ENCODE measurements around the gene METTL21A. TPM values are rescaled to one million over a fixed set of nuclear protein-coding genes. Genes with fewer than 3 reads are reported as not detected.

Gene METTL21A
- total and polyA plus RNA-seq, 7 donors = 7.0 to 30.7 (median 9.5) TPM

DNA sequence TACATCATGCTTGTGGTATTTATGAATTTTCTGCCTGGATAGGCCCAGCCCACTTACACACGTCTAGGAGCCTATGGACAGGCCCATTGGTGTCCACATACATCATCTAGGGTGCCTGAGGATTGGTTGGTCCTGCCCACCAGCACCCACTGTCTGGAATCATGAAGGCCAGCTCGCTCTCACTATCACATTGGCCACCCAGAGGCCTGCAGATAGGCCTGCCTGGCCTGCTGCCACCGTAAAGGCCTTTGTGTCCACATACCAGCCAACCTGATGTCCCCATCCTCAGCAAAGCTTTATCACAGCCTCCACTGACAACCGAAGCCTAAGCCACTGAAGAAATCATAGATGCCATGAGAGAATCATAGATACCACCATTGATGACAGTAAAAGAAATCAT, 40.2 kb downstream of the METTL21A start:
- H3K4me3 ChIP-seq = no peak overlapping the region
- peaks cover 0 to 82% of the 10 kb centered on the region in 2 donors for H3K36me3 ChIP-seq (ENCODE audit: insufficient read depth in 1 of 2, low read depth in 1 of 2)
- WGBS, 3 donors = 94 to 97% (median 96%) methylated on average over 4 of the region's 4 CpGs
- ATAC-seq (no peak), DNase-seq (no peak)
- H3K4me1 ChIP-seq = peaks cover 8% of the 10 kb centered on the region
- TF ChIP-seq, protein P1, sequence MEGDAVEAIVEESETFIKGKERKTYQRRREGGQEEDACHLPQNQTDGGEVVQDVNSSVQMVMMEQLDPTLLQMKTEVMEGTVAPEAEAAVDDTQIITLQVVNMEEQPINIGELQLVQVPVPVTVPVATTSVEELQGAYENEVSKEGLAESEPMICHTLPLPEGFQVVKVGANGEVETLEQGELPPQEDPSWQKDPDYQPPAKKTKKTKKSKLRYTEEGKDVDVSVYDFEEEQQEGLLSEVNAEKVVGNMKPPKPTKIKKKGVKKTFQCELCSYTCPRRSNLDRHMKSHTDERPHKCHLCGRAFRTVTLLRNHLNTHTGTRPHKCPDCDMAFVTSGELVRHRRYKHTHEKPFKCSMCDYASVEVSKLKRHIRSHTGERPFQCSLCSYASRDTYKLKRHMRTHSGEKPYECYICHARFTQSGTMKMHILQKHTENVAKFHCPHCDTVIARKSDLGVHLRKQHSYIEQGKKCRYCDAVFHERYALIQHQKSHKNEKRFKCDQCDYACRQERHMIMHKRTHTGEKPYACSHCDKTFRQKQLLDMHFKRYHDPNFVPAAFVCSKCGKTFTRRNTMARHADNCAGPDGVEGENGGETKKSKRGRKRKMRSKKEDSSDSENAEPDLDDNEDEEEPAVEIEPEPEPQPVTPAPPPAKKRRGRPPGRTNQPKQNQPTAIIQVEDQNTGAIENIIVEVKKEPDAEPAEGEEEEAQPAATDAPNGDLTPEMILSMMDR (IDR thresholded peaks at IDR 0.05) = no peak
- H3K27ac ChIP-seq = no peak overlapping the region
- intact Hi-C loops (cut with DNase I) = no loop called here
- H3K27me3 ChIP-seq (ENCODE audit: insufficient read depth in 3 of 3, low read length in 2 of 3) = no peaks in the 10 kb centered on the region
- H3K9me3 ChIP-seq = no peaks in the 10 kb centered on the region

DNA sequence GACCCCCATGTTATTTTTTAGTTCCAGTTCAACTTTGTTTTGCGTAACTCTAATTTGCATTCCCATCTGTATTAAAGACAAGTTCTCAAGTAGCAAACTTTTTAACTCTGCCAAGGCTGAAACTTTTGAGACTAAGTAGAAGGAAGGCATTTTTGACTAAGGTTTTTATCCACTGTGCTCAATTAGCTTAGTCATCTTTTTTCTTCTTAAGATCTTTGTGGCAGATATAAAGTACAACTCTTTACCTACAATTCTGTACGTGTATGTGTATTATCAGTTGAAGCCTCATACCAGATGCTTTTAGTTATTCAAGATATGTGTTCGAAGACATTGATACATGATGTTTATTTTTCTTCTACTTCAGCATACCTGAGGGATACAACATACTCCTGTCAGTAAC, 53.8 kb downstream of the METTL21A start:
- DNase-seq (no peak), ATAC-seq (no peak)
- TF ChIP-seq, protein P1 (IDR thresholded peaks at IDR 0.05) = no peak
- Histone ChIP-seq H3K4me3 (no peak overlapping the region), H3K36me3 (ENCODE audit: insufficient read depth in 1 of 2, low read depth in 1 of 2) (peaks cover 4 to 94% of the 10 kb centered on the region in 2 donors), H3K9me3 (no peaks in the 10 kb centered on the region), H3K27me3 (ENCODE audit: insufficient read depth in 3 of 3, low read length in 2 of 3) (no peaks in the 10 kb centered on the region), H3K4me1 (peaks cover 4% of the 10 kb centered on the region), H3K27ac (no peak overlapping the region)
- intact Hi-C loops (cut with DNase I) = no loop called here
- 95 to 98% (median 96%) methylated on average over 3 of the region's 3 CpGs for WGBS, 3 donors

DNA sequence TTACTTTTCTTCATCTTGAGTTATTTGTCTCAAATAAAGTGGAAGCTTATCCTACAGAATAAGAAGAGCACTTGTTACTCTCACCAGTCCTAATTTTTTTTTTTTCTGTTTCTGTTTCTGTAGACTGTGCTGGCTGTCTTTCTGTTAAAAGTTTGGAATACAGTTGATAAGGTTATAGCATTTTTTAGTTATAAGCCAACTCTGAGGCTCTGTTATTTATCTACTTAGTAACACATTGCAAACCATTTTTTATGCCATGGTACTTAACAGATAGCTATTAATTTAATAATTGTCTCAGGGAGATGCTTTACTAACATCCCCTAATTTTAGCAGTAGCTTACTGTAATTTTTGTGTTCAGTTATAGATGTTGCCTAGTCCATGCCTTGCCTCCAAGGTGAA, 57.5 kb downstream of the METTL21A start:
- intact Hi-C loops (cut with DNase I) = loop anchor here in 1 of 2 donors (5.0 kb wide), 1 partner anchor 35 kb away; no protein-coding TSS in a partner anchor

DNA sequence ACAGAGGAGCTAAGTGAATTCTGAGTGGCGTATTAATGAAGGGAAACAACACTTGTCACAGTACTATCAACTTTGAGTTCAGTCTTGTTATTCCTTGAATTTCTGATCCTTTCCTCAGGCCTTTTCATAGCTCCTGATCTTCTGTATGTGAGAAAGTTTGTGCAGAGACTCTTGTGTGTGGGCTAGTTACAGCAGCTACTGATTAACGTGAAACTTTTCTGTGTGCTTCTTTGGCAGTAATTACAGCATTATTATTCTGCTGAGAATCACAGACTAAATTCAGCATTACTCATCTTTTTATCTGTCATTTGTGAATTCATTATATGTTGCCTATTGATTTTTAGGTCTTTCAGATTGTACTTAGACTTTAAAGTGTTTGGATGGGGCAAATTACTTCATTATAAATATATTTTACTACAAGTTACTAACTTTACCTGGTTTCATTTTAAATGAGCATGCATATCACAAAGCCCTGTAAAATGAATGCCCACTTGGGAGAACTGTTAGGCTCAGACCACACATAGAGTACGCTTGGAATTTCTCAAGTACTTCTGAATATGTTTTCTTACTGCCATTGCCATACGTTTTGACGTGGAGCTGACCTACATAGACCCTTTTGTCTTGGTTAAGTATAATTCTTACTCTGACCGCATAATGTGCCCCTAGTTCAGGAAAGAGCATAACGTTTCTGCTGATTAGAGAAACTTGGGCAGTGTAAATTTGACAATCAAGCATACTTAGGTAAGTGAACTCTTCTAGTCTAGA, 59.3 kb downstream of the METTL21A start:
- DNase-seq = no peak
- H3K36me3 ChIP-seq (ENCODE audit: insufficient read depth in 1 of 2, low read depth in 1 of 2) = peaks cover 2 to 59% of the 10 kb centered on the region in 2 donors
- WGBS, 3 donors = 77 to 84% (median 79%) methylated on average over 7 of the region's 7 CpGs

More for the DNA sequence above, 57.5 kb downstream of the METTL21A start:
- peaks cover 5 to 67% of the 10 kb centered on the region in 2 donors for H3K36me3 ChIP-seq (ENCODE audit: insufficient read depth in 1 of 2, low read depth in 1 of 2)
- H3K27ac ChIP-seq = no peak overlapping the region
- no peaks in the 10 kb centered on the region for H3K27me3 ChIP-seq (ENCODE audit: insufficient read depth in 3 of 3, low read length in 2 of 3)
- TF ChIP-seq, protein P1 (IDR thresholded peaks at IDR 0.05) = no peak
- DNase-seq (no peak), ATAC-seq (no peak)
- H3K4me3 ChIP-seq = no peak overlapping the region
- H3K4me1 ChIP-seq = peaks cover 1% of the 10 kb centered on the region
- no peaks in the 10 kb centered on the region for H3K9me3 ChIP-seq

More for the DNA sequence above, 59.3 kb downstream of the METTL21A start:
- H3K27ac ChIP-seq = no peak overlapping the region
- intact Hi-C loops (cut with DNase I) = loop anchor here in 1 of 2 donors (5.0 kb wide), 1 partner anchor 34 kb away; no protein-coding TSS in a partner anchor
- peaks cover 19% of the 10 kb centered on the region for H3K4me1 ChIP-seq
- ATAC-seq = no peak
- TF ChIP-seq, protein P1 (IDR thresholded peaks at IDR 0.05) = no peak
- no peaks in the 10 kb centered on the region for H3K27me3 ChIP-seq (ENCODE audit: insufficient read depth in 3 of 3, low read length in 2 of 3)
- H3K9me3 ChIP-seq = no peaks in the 10 kb centered on the region
- no peak overlapping the region for H3K4me3 ChIP-seq

Other genes with a start within 250 kb of the METTL21A start
- gene CREB1, start 95.4 kb downstream of the METTL21A start, total RNA-seq = 10 to 100 TPM; 18.4 to 27.9 (median 22.9) TPM
- 10 to 100 TPM in 1 of 3 donors, 1 to 10 TPM in 2; 3.5 to 10.2 (median 5.1) TPM for gene CREB1, start 95.4 kb downstream of the METTL21A start, polyA plus RNA-seq
- gene CCNYL1, start 86.2 kb upstream of the METTL21A start, total RNA-seq = 1 to 10 TPM; 6.8 to 9.7 (median 7.6) TPM
- gene CCNYL1, start 86.2 kb upstream of the METTL21A start, polyA plus RNA-seq = 10 to 100 TPM in 1 of 3 donors, 1 to 10 TPM in 2; 6.1 to 15.7 (median 8.5) TPM
- gene FZD5, start 144.5 kb upstream of the METTL21A start, total RNA-seq = 1 to 10 TPM; 2.5 to 3.5 (median 2.7) TPM
- gene FZD5, start 144.5 kb upstream of the METTL21A start, polyA plus RNA-seq = 1 to 10 TPM; 1.2 to 1.8 (median 1.5) TPM